ENCODE data around the gene DNAJB14.

The DNAJB14 gene

GRCh38 chr4:99861120-99861905 lies 85.1 kb downstream of the DNAJB14 start:
- DNase-seq = no peak

DNA sequence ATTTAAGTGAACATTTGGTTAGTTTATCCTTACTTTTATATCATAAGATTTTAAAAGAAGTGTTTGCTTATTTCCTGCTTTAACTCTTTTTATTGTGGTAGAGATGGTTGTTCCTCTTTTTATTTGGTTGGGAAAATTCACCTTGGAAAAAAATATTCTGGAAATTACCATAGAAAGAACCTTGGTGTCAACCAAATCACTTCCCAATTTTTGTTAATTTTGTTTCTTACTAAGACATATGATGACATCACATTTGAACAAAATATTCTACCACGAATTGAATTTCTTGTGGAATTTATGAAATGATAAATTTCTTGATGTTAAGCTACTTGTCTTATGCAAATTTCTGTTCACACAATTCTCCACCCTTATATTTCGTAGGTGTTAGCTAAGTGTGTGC lies 85.9 kb downstream of the DNAJB14 start:
- DNase-seq = no peak

DNA sequence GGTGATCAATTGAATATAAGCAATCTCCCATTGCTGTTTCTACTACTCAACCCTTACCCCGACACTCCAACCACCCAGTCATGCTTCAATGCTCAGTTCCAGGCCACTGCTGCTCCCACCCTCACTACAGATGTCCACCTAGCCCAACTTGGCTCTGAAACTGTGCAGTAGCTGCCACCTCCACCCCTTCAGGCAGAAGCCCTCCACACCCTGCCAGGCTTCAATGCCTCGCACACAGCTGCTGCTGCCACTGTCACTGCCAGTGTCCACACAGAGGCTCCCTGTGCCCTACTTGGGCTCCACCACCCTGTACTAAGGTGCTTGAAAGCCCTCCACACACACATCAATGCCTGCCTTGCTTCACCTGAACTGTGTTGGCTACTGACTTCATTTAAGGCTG lies 86.8 kb downstream of the DNAJB14 start:
- no peak for DNase-seq

DNA sequence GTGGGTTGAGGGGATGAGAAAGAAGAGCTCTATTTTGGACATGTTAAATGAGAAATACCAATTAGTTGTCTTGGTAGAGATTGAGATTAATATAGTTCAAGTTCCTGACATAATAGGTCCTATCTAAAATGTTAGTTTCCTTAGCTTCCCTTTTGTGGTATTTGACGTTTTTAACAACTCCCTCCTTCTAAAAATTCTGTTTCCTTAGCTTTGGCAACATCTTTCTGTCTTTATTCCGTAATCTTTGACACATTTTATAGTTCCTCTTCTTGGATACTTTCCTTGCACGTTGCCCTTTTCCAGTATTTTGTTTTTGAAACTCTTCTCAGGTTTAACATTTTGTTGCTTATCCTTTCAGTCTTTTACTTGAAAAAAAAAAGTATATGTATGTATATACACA lies 89.1 kb downstream of the DNAJB14 start:
- no peak for DNase-seq

DNA sequence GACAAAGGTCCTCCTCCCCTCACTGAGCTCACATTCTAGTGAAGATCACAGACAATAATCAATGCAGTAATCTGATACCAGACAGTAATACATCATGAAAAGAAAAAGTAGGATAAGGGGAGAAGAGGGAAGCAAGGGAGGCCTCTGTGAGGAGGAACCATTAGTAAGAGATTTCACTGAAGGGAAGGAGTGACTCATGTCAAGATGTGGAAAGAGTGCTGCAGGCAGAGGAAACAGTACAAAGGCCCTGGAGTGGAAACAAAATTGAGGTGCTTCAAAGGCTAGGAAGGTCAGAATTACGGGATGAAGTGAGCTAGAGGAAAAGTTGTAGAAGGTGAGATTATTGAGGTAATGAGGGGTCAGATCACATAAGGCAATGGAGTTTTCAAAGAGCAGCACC lies 90.3 kb downstream of the DNAJB14 start:
- no peak for DNase-seq

DNA sequence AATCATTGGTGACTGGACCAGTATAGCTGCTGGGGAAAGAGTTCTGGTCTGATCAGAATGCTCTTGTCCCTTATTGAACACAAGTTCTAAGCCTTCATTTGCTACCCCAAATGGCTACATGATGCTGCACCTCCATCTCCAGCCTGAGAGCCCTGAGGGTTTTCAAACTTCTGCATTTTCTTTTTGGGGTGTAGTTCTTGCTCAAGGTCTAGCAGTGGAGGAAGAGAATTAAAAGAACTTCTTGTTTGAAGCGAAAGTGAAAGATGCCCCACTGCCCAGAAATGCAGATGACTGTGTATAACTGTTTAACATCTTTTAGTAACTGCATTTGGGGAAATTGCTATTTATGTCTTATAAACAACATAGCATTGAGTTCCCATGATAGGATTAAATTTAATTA lies 90.7 kb downstream of the DNAJB14 start:
- no peak for DNase-seq

DNA sequence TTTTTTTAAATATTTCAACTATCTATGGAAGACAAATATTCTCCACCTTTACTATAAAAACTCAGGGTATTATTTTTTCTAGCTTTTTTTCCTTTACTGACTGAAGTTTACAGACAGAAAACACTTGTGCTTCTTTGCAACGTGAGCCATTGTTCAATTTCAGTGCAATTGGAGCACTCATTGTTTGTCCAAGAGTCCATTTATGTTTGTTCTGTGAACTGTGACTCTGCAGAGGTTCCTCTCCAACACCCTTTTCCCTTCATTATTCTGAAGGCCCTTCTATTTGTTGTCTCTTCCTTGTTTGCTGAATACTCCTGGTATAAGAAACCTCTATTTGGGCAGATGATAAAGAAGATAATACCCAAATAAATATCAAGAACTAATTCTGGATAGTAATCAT lies 92.4 kb downstream of the DNAJB14 start:
- no peak for DNase-seq

DNA sequence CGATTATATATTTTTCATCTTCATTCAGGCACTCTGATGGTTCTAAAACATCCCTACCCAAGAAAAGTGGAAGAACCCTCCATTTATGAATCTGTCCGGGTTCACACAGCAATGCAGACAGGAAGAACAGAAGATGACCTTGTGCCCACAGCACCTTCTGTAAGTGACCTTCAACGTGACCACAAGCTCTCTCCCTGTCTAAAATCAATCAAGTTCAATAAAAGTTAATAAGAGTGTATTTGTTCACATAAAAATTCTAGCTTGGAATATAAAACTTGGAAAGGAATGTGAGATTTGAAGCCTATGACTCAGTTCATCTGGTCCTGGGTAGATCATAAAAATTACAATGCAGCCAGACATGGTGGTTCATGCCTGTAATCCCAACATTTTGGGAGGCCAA lies 93.2 kb downstream of the DNAJB14 start:
- no peak for DNase-seq

DNA sequence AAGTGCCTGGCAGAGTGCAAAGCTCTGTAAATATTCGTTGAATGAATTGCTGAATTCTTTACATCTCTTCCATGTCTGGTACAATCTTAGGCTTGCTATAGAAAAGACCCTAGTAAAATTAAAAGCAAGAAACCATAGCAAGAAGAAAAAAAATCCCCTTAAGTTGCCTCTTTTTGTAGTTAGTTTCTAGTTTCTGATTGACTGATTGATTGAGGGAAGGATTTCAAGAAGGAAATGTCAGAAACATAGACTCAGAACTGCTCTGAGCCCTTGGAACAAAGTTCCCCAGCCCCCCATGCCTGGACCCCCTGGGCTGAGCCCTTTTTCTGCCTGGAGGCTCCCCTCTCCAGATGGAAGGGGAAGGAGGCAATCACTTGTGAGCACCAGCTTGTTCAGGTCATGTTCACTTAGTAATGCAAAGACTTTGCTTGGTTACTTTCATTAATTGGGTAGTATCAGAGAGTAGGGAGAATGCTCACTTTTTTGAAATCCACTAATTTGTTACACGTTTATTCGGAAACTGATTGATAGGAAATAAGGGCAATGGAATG lies 94.1 kb downstream of the DNAJB14 start:
- DNase-seq = no peak

GRCh38 chr4:99848591-99849001 lies 97.8 kb downstream of the DNAJB14 start:
- DNase-seq = no peak

DNA sequence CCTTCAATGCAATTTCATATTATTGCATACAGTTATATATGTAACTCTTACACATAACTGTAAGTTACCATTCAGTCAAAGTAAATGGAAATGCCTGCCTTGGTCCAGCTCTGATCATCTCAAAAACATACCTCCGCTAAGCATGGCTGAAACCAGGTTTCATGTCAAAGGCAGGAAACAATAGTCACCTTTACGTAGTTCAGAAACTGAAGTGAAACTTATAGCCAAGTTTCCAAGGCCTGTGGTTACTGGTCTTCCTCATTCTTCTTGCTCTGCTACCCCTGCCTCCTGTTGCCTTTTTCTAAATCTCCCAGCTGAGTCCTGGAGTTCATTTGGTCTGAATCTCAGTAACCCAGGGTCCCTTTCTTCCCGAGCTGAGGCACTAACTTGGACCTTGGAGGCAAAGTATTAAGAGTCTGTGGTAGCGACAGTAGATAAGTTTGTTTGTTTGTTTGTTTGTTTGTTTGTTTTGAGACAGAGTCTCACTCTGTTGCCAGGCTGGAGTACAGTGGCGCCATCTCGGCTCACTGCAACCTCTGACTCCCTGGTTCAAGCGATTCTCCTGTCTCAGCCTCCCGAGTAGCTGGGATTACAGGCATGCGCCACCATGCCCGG lies 98.9 kb downstream of the DNAJB14 start:
- no peak for DNase-seq

- DNase-seq = no peak
Observed at GRCh38 chr4:99846891-99847290, 99.5 kb downstream of the DNAJB14 start.

Data from T1000 (cell line).